GM23338 (cell line): ENCODE measurements around the gene DHRS12. TPM values are rescaled to one million over a fixed set of nuclear protein-coding genes. Genes with fewer than 3 reads are reported as not detected.
A peak's percentile ranks its signal among the peaks of the same experiment; 100 is the strongest.

Experiments
- ATAC-seq: fragments of 200-7000 bp; cut with Tn5 transposase; 3 replicates; pipeline ENCODE4 v1.9.1; 2020
- DNase-seq: peaks from one replicate; pipeline ENCODE4 v3.0.0-alpha.2; 2015; ENCODE audit warnings: low spot score
- H2AFZ ChIP-seq: fragments of 200-600 bp; sonication (generic); 2 replicates; pipeline ENCODE4 v1.8.0; 2016; ENCODE audit warnings: antibody characterized with exemption, mild to moderate bottlenecking, moderate library complexity
- H3F3A ChIP-seq: fragments of 200-600 bp; sonication (generic); replicated peaks from 2 replicates; pipeline ENCODE4 v1.8.0; 2017; ENCODE audit warnings: antibody characterized with exemption, mixed run types, low read depth
- H3K27ac ChIP-seq: fragments of 200-600 bp; sonication (generic); 2 replicates; pipeline ENCODE4 v1.6.1; 2016; ENCODE audit warnings: low read depth
- H3K27me3 ChIP-seq: fragments of 200-600 bp; sonication (generic); 2 replicates; pipeline ENCODE4 v1.8.0; 2016; ENCODE audit warnings: mild to moderate bottlenecking, mixed run types, moderate library complexity; ENCODE audit not compliant: insufficient read depth
- H3K36me3 ChIP-seq: fragments of 200-600 bp; sonication (generic); 2 replicates; pipeline ENCODE4 v1.8.0; 2016; ENCODE audit warnings: mild to moderate bottlenecking; ENCODE audit not compliant: insufficient read depth
- H3K4me1 ChIP-seq: fragments of 200-600 bp; sonication (generic); 2 replicates; pipeline ENCODE4 v1.8.0; 2016; ENCODE audit warnings: mild to moderate bottlenecking, moderate library complexity; ENCODE audit not compliant: insufficient read depth
- H3K4me2 ChIP-seq: fragments of 200-600 bp; sonication (generic); 2 replicates; pipeline ENCODE4 v1.7.1; 2017; ENCODE audit warnings: mixed run types
- H3K4me3 ChIP-seq: fragments of 200-600 bp; sonication (generic); 2 replicates; pipeline ENCODE4 v1.6.1; 2016; ENCODE audit warnings: mixed run types
- H3K79me2 ChIP-seq: fragments of 200-600 bp; sonication (generic); replicated peaks from 2 replicates; pipeline ENCODE4 v1.8.0; 2017; ENCODE audit warnings: mild to moderate bottlenecking; ENCODE audit not compliant: insufficient read depth
- H3K9me2 ChIP-seq: fragments of 200-600 bp; sonication (generic); 2 replicates; pipeline ENCODE4 v1.8.0; 2017; ENCODE audit not compliant: insufficient read depth
- H4K20me1 ChIP-seq: fragments of 200-600 bp; sonication (generic); replicated peaks from 2 replicates; pipeline ENCODE4 v1.8.0; 2017; ENCODE audit warnings: mild to moderate bottlenecking; ENCODE audit not compliant: insufficient read depth
- H3K27ac Mint-ChIP-seq: 2 replicates; pipeline ENCODE4 v1.8.0; 2020; ENCODE audit warnings: inconsistent platforms, mild to moderate bottlenecking, moderate library complexity, mixed read lengths
- H3K27me3 Mint-ChIP-seq: 3 replicates; pipeline ENCODE4 v1.8.0; 2022; ENCODE audit warnings: low read depth, mild to moderate bottlenecking, moderate library complexity, mixed read lengths, inconsistent platforms; ENCODE audit not compliant: insufficient read depth, poor library complexity
- H3K36me3 Mint-ChIP-seq: 3 replicates; pipeline ENCODE4 v1.8.0; 2021; ENCODE audit warnings: low read depth, mild to moderate bottlenecking, inconsistent platforms, moderate library complexity, mixed read lengths
- H3K4me1 Mint-ChIP-seq: 3 replicates; pipeline ENCODE4 v1.8.0; 2020; ENCODE audit warnings: mild to moderate bottlenecking, inconsistent platforms, mixed read lengths
- H3K4me3 Mint-ChIP-seq: 3 replicates; pipeline ENCODE4 v1.8.0; 2021; ENCODE audit warnings: moderate library complexity, mild to moderate bottlenecking, inconsistent platforms, mixed read lengths
- H3K9me3 Mint-ChIP-seq: 3 replicates; pipeline ENCODE4 v1.8.0; 2020; ENCODE audit warnings: moderate library complexity, mild to moderate bottlenecking, inconsistent platforms, mixed read lengths
- CTCF ChIP-seq, 2 experiments: fragments of 200-600 bp in 1 of 2; sonication (generic) in 1 of 2; conservative IDR thresholded peaks; 2 replicates each; pipeline versions ENCODE4 v1.5.1 to v1.6.1; 2016 to 2017; ENCODE audit warnings: antibody characterized with exemption in 2 of 2, low read depth in 2 of 2, mild to moderate bottlenecking in 2 of 2, moderate library complexity in 1 of 2
- ETS1 ChIP-seq: IDR thresholded peaks from 2 replicates; pipeline ENCODE4 v1.6.1; 2016; ENCODE audit warnings: antibody characterized with exemption
- EZH2 ChIP-seq: fragments of 200-600 bp; sonication (generic); IDR thresholded peaks from one replicate; pipeline ENCODE4 v1.8.0; 2017; ENCODE audit warnings: antibody characterized with exemption, mild to moderate bottlenecking, low read depth; ENCODE audit not compliant: unreplicated experiment
- JUNB ChIP-seq: IDR thresholded peaks from one replicate; pipeline ENCODE4 v1.6.1; 2016; ENCODE audit warnings: antibody characterized with exemption; ENCODE audit not compliant: unreplicated experiment
- NANOG ChIP-seq: IDR thresholded peaks from 2 replicates; pipeline ENCODE4 v1.6.1; 2016; ENCODE audit warnings: antibody characterized with exemption, borderline replicate concordance
- POLR2AphosphoS5 ChIP-seq: IDR thresholded peaks from 2 replicates; pipeline ENCODE4 v1.6.1; 2016; ENCODE audit warnings: antibody characterized with exemption, low read depth
- STAT1 ChIP-seq: IDR thresholded peaks from one replicate; pipeline ENCODE4 v1.6.1; 2016; ENCODE audit warnings: antibody characterized with exemption; ENCODE audit not compliant: unreplicated experiment
- ZNF114 ChIP-seq: fragments of 250-450 bp; sonication (Bioruptor Pico); IDR thresholded peaks from 2 replicates; pipeline ENCODE4 v1.5.0; 2020; ENCODE audit warnings: mild to moderate bottlenecking, moderate library complexity
- ZNF331 ChIP-seq: fragments of 250-450 bp; sonication (Bioruptor Pico); IDR thresholded peaks from 2 replicates; pipeline ENCODE4 v1.5.0; 2020; ENCODE audit warnings: low read depth, mild to moderate bottlenecking, moderate library complexity
- polyA plus RNA-seq: library from polyadenylated mRNA; unstranded; fragments of >200 nt; fragmentation: Nextera tagmentation; extraction: Ambion mirVana; gene quantifications from 2 replicates; pipeline ENCODE4 v1.2.1, GENCODE V29; 2016
- total RNA-seq: library from RNA; depleted of rRNA; stranded (reverse); fragments of >200 nt; shearing (Covaris generic); gene quantifications from 2 replicates; pipeline ENCODE4 v1.2.3, GENCODE V29; 2014
- TF ChIP-seq, protein P1 (sequence below): fragments of 250-450 bp; sonication (Bioruptor Pico); IDR thresholded peaks from 2 replicates; pipeline ENCODE4 v1.5.0; 2020; ENCODE audit warnings: mild to moderate bottlenecking, moderate library complexity
- TF ChIP-seq, protein P2 (sequence below): IDR thresholded peaks from one replicate; pipeline ENCODE4 v1.6.1; 2018; ENCODE audit warnings: antibody characterized with exemption; ENCODE audit not compliant: unreplicated experiment

Gene DHRS12
- total and polyA plus RNA-seq, 2 experiments from 2014 or later, result 4.6 to 12.2 TPM

- H3K4me1 Mint-ChIP-seq, result peaks cover 36% of the 10 kb centered on the region
- no peak overlapping the region; the same call in 1 of the 2 replicates for H3K27ac ChIP-seq
- peak overlapping the region; percentile 51; the same call in 1 of the 2 replicates for H3K4me2 ChIP-seq
- H4K20me1 ChIP-seq, result no peaks in the 10 kb centered on the region
- H3K27me3 ChIP-seq, result no peaks in the 10 kb centered on the region
- ATAC-seq, result peak; percentile 22
- no peaks in the 10 kb centered on the region for H3K9me2 ChIP-seq
- 0 out of 2 replicates have a peak, but pooled peaks cover 3% of the 10 kb centered on the region for H3K36me3 ChIP-seq
- H3F3A ChIP-seq, result 0 out of 2 replicates have a peak, but pooled peaks cover 4% of the 10 kb centered on the region
- peaks cover 19% of the 10 kb centered on the region for H3K4me1 ChIP-seq
- TF ChIP-seq ZNF114 (CRISPR knock-in tag) (no peak), JUNB (no peak), NANOG (no peak), EZH2 (no peak), POLR2AphosphoS5 (no peak), CTCF (conservative IDR thresholded peaks at IDR 0.05; ENCODE audit: low read depth in 2 of 2) (no peak), ETS1 (no peak), STAT1 (no peak), ZNF331 (CRISPR knock-in tag) (no peak)
- TF ChIP-seq, protein P1, sequence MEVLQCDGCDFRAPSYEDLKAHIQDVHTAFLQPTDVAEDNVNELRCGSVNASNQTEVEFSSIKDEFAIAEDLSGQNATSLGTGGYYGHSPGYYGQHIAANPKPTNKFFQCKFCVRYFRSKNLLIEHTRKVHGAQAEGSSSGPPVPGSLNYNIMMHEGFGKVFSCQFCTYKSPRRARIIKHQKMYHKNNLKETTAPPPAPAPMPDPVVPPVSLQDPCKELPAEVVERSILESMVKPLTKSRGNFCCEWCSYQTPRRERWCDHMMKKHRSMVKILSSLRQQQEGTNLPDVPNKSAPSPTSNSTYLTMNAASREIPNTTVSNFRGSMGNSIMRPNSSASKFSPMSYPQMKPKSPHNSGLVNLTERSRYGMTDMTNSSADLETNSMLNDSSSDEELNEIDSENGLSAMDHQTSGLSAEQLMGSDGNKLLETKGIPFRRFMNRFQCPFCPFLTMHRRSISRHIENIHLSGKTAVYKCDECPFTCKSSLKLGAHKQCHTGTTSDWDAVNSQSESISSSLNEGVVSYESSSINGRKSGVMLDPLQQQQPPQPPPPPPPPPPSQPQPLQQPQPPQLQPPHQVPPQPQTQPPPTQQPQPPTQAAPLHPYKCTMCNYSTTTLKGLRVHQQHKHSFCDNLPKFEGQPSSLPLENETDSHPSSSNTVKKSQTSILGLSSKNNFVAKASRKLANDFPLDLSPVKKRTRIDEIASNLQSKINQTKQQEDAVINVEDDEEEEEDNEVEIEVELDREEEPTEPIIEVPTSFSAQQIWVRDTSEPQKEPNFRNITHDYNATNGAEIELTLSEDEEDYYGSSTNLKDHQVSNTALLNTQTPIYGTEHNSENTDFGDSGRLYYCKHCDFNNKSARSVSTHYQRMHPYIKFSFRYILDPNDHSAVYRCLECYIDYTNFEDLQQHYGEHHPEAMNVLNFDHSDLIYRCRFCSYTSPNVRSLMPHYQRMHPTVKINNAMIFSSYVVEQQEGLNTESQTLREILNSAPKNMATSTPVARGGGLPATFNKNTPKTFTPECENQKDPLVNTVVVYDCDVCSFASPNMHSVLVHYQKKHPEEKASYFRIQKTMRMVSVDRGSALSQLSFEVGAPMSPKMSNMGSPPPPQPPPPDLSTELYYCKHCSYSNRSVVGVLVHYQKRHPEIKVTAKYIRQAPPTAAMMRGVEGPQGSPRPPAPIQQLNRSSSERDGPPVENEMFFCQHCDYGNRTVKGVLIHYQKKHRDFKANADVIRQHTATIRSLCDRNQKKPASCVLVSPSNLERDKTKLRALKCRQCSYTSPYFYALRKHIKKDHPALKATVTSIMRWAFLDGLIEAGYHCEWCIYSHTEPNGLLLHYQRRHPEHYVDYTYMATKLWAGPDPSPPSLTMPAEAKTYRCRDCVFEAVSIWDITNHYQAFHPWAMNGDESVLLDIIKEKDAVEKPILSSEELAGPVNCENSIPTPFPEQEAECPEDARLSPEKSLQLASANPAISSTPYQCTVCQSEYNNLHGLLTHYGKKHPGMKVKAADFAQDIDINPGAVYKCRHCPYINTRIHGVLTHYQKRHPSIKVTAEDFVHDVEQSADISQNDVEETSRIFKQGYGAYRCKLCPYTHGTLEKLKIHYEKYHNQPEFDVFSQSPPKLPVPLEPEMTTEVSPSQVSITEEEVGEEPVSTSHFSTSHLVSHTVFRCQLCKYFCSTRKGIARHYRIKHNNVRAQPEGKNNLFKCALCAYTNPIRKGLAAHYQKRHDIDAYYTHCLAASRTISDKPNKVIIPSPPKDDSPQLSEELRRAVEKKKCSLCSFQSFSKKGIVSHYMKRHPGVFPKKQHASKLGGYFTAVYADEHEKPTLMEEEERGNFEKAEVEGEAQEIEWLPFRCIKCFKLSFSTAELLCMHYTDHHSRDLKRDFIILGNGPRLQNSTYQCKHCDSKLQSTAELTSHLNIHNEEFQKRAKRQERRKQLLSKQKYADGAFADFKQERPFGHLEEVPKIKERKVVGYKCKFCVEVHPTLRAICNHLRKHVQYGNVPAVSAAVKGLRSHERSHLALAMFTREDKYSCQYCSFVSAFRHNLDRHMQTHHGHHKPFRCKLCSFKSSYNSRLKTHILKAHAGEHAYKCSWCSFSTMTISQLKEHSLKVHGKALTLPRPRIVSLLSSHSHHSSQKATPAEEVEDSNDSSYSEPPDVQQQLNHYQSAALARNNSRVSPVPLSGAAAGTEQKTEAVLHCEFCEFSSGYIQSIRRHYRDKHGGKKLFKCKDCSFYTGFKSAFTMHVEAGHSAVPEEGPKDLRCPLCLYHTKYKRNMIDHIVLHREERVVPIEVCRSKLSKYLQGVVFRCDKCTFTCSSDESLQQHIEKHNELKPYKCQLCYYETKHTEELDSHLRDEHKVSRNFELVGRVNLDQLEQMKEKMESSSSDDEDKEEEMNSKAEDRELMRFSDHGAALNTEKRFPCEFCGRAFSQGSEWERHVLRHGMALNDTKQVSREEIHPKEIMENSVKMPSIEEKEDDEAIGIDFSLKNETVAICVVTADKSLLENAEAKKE (CRISPR knock-in tag), result no peak
- TF ChIP-seq, protein P2, sequence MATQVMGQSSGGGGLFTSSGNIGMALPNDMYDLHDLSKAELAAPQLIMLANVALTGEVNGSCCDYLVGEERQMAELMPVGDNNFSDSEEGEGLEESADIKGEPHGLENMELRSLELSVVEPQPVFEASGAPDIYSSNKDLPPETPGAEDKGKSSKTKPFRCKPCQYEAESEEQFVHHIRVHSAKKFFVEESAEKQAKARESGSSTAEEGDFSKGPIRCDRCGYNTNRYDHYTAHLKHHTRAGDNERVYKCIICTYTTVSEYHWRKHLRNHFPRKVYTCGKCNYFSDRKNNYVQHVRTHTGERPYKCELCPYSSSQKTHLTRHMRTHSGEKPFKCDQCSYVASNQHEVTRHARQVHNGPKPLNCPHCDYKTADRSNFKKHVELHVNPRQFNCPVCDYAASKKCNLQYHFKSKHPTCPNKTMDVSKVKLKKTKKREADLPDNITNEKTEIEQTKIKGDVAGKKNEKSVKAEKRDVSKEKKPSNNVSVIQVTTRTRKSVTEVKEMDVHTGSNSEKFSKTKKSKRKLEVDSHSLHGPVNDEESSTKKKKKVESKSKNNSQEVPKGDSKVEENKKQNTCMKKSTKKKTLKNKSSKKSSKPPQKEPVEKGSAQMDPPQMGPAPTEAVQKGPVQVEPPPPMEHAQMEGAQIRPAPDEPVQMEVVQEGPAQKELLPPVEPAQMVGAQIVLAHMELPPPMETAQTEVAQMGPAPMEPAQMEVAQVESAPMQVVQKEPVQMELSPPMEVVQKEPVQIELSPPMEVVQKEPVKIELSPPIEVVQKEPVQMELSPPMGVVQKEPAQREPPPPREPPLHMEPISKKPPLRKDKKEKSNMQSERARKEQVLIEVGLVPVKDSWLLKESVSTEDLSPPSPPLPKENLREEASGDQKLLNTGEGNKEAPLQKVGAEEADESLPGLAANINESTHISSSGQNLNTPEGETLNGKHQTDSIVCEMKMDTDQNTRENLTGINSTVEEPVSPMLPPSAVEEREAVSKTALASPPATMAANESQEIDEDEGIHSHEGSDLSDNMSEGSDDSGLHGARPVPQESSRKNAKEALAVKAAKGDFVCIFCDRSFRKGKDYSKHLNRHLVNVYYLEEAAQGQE, result no peak
- no peaks in the 10 kb centered on the region for H3K79me2 ChIP-seq
- DNase-seq, result no peak
- no peaks in the 10 kb centered on the region for H3K9me3 Mint-ChIP-seq
- H3K27ac Mint-ChIP-seq, result no peak overlapping the region
- no peak overlapping the region for H3K4me3 ChIP-seq
- H3K27me3 Mint-ChIP-seq, result peaks cover 23% of the 10 kb centered on the region
- H3K36me3 Mint-ChIP-seq, result no peaks in the 10 kb centered on the region; the same call in 2 of the 3 replicates
- no peak overlapping the region for H3K4me3 Mint-ChIP-seq
- H2AFZ ChIP-seq, result no peak overlapping the region
These were observed 35.0 kb downstream of the DHRS12 start for GRCh38 chr13:51768976-51769375.
